Erythroblast (primary cell): ENCODE data around the gene APBB2.

Source experiments
- GATA1 ChIP-seq: IDR thresholded peaks from 2 replicates; pipeline ENCODE4 v1.6.1; 2011; ENCODE audit warnings: low read depth, mild to moderate bottlenecking, control low read depth, low read length, moderate library complexity
- POLR2A ChIP-seq: IDR thresholded peaks from 2 replicates; pipeline ENCODE4 v1.6.1; 2011; ENCODE audit warnings: mild to moderate bottlenecking, low read length

DNA sequence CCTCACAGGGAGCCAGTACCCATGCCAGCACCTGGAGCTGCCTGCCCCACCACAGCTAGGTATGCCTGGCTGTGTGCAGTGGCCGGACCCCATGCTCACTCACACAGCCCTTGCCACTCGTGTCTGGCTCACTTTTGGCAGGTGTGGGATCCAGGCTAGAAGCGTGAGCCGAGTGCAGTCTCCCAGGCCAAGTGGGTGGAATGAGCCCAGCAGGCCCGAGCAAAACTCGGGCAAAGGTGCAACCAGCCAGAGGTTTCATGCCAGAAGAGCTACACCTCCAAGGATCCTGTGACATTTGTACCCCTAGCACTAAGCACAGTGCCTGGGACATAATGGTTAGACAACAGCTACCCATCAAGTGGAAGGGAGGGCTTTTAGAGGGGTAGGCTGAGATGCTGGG, 246.8 kb downstream of the APBB2 start:
- TF ChIP-seq POLR2A (no peak), GATA1 (no peak)
